HG03045 (cell line): Measurements from ENCODE around the gene WDR86.

ENCODE experiments used
- ATAC-seq: cut with Tn5 transposase; IDR thresholded peaks from one replicate; pipeline ENCODE4 v1.9.1; 2021; ENCODE audit warnings: mild to moderate bottlenecking, moderate library complexity; ENCODE audit not compliant: unreplicated experiment

The WDR86 gene

DNA sequence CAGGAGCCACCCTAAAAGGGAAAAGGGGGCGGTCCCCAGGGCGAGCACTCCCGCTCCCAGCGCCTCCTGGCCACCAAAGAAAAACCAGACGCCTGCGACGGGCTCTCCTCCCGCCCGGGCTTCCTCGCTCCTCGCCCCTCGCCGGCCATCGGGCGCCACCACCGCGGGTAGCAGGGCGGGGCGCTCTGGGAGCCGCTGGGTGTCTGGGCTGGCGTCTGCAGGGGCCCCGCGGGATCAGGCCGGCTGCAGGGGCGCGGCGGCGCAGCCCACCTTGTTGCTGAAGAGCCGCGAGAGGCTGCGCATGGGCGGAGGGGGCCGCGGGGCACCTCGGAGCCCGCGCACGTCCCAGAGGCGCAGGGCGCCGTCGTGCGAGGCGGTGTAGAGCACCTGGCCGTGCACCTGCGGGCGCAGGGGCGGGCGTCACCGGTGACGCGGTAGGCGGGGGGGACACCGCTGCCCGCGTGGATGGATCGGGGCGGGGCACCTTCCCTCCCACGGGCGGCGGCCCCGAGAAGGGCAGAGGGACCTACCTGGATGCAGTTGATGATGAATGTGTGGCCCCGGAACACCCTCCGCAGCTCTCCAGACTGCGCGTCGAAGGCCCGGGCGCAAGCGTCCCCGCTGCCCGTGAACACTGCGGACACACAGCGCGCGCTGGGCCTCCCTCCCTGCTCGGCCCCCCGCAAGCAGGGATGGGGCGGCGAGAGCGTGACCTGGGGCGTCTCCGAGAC, 28.3 kb downstream of the WDR86 start:
- ATAC-seq: no peak

DNA sequence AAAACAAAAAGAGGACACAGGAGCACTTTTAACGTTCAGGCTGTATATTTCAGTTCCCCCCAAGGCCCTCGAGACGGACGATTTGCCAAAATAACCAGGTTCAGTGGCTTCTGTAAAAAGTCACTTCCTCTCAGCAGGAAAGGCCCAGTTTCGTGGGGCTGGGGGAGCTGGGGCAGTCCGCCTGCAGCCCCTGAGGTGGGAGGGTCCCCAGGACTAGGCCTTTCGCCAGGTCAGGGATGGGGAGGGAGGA, 28.8 kb downstream of the WDR86 start:
- no peak for ATAC-seq

DNA sequence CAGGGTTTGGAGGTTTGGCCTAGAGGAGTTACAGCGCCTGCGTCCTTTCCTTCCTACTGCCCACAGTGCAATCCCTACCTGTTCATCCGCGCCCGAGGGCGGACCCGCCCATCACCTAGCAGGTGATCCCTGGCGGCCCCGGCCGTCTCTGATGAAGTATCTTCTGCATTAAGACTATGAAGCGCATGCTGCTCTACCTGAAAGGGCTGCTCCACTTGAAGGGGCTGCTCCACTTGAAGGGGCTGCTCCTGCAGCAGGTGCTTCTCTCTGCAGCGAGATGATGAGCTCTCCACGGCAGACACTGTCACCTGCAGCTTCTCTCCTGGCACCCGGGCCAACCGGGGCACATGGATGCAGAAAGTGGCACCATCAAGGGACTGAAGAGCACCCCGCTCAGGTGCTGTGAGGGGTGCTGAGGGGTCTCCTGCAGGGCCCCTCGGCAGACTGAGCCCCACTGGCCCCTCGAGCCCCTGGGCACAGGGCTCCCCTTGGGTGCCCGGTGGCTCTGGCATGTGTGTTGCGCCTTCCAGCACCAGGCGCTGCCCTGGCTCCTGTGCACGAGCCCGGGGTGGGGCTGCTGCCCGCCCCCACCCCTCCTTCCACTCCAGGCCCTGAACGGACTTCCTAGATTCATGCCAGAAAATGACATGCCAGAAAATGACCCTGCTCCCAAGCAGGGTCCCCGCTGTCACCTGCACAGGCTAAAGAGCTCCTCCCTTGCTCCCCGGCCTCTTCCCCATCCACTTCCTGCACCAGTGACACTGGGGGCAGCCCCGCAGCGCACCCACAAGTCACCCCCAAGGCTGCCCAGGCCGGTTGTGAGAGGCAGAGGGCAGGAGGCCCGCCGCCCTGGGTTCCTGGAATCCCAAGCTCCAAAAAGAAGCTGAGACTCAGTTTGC, 29.4 kb downstream of the WDR86 start:
- ATAC-seq: no peak

DNA sequence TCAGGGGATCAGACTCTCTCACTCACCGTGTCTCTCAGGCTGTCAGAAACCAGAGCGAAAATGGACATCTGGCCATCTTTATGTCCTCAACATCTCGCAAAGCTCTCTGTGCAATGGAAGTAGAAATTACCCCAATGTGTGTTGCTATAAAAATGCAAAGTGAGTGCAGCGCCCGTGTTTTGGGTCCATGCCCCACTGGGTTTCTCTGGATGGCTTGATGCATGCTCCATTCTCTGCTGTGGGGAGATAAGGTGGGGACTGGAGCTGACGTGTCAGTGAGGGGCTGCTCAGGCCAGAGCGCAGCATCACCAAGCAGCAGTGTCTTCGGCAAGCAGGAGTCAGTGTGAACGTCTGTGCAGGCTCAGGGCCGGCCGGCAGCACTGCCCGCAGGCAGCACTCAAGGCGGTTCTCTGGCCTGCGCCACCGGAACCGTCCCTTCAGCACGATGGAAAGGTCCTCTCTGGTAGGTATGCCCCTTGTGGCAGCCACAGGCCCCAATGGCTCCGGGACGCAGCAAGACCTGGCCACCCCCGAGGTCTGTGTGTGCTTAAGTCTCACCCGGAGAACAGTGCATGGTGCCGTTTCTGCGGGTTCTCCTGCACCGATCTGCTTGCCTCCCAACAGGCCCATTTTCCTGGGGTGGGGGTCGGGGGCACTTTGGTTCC, 30.2 kb downstream of the WDR86 start:
- ATAC-seq: no peak

DNA sequence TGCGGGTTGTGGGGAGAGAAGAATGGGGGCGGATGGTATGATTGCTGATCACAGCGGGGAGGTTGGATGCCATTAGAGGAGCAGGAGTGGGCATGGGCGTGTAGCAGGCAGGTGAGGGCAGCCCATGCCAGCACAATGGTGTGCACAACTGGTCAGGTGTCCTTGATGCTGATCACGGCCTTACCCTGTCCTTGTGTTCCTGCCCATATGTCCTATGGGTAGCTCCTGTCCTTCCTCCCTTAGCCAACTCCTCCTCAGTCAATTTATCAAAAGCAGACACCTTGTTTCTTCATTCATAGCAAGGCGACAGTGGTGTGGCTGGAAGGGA, 30.7 kb downstream of the WDR86 start:
- ATAC-seq: no peak

- no peak for ATAC-seq
Observed at GRCh38 chr7:151378496-151379192, 31.2 kb downstream of the WDR86 start.

DNA sequence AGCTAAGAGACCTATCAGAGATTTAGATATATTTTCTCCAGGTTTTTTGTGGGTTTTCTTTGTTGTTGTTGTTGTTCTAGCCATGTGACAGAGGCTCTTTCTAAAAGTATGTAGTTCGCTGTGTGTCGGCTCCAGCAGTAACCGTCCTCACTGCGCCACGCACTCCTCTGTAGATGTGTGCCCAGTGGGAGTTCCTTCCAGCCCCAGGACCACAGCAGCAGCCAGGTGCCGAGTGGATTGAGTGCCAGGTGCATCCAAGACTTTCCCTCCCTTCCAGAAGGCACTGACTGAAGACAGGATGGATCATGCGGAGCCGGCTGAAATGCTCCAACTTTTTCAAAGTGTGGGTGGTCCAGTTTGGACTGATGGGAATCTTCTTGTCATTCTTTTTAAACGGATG, 31.8 kb downstream of the WDR86 start:
- no peak for ATAC-seq

- ATAC-seq: no peak
Observed at GRCh38 chr7:151377406-151377805, 32.4 kb downstream of the WDR86 start.

GRCh38 chr7:151376218-151376902, 33.5 kb downstream of the WDR86 start:
- no peak for ATAC-seq

DNA sequence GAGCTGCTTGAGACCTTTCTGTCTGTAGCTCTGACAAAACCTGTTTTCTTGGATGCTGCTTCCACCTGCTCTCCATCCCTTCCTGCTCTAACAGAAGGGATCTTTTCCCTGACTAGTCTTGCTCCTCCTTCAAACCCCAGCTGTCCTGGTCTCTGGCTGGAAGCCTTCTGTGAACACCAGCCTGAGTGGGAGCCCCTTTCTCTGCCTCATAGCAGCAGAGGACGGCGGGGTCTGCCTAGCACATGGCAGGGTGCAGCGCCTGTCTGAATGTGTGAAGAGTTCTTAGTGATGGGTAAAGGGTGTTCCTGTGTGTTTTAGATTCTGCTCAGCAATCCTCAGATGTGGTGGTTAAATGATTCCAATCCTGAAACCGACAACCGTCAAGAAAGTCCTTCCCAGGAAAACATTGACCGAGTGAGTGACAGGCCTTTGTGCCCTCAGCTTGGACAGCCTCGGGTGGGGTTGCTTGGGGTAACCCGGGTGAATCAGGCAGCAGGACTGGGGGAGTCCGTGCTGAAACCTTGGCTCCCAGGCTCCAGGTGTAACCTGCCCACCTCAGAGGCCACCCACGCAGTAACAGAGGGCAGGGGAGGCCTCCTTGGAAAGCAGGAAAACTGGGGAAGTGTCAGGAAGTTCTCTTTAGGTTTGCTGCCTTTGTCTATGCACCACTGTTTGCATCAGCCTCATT, 34.2 kb downstream of the WDR86 start:
- no peak for ATAC-seq

DNA sequence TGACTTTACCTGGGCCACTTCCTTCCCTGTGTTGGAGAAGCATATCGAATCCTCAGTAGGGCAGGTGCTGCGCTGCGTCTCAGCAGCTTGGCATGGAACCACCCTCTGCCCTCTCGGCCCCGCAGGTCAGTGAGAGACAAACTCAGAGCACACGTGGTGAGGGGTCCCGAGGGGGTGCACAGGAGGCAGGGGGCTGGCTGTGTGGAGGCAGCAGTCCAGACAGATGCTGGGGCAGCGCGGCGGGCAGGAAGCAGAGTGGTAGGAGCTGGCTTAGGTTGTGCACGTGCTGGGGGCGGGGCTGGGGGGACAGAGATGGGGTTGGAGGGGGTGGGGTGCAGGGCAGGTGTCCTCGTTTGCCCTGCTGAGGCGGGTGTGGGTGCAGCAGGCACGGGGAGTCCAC, 35.1 kb downstream of the WDR86 start:
- no peak for ATAC-seq

DNA sequence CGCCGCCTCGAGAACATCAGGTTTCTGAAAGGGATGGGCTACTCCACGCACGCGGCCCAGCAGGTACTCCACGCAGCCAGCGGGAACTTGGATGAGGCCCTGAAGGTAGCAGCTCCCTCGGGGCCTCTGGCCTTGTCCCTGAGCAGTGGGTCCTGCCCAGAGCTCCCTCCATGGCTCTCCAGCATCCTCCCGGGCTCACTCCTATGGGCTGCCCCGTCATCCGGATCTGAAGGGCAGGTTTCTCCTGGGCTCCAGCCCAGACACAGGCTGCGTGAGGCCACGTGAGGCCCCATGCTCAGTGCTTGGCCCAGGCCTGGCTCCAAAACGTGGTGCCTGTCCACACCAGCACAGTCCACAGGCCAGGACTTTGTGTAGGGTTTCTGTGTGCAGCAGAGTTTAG, 35.7 kb downstream of the WDR86 start:
- ATAC-seq: no peak

GRCh38 chr7:151373599-151373998, 36.2 kb downstream of the WDR86 start:
- ATAC-seq: no peak

DNA sequence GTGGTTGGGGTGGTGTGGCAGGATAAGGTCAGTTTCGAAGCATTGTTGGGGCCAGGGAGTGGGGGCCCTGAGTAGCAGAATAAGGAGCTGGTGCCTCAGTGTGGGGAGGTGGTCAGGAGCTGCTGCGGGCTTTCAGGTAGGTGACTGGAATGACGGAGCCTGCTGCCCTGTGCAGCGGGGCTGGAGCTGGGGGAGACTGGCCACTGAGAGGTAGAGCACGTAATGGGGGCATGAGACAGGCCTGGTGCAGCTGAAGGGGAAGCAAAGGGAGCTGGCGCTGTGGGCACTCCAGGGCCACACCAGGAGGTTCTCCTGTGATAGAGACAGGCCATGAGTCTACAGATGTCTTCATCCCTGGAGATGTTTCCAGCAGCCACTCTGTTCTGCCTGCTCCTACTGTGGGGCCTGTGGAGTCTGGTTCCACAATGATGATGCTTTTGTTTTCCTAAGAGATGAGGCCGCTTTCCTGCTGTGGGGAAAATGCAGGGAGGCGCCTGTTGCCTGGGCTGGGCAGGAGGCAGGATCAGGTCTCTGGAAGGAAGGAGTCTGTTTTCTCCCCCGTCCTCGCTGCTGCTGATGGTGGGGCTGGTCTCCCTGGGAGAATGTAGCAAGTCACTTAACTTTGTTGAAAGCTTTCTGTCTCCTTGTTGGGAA, 37.1 kb downstream of the WDR86 start:
- no peak for ATAC-seq

- no peak for ATAC-seq
Observed at GRCh38 chr7:151371266-151371665, 38.6 kb downstream of the WDR86 start.

GRCh38 chr7:151368136-151368571, 41.7 kb downstream of the WDR86 start:
- ATAC-seq: peak; percentile 96

- no peak for ATAC-seq
Observed at GRCh38 chr7:151367284-151367683, 42.6 kb downstream of the WDR86 start.

- ATAC-seq: no peak
Observed at GRCh38 chr7:151366880-151367222, 43.0 kb downstream of the WDR86 start.

- no peak for ATAC-seq
Observed at GRCh38 chr7:151366166-151366879, 43.5 kb downstream of the WDR86 start.
